Lung (tissue), 12 donors: ENCODE results near the gene TMEM250. TPM values are rescaled to one million over a fixed set of nuclear protein-coding genes. Genes with fewer than 3 reads are reported as not detected.

Experiments used
- ATAC-seq: fragments of 200-7000 bp; cut with Tn5 transposase; one replicate; pipeline ENCODE4 v1.9.1; 2020; ENCODE audit warnings: moderate number of reproducible peaks; ENCODE audit not compliant: insufficient read depth, low FRiP score
- DNase-seq, 3 donors: peaks; one replicate each; pipeline ENCODE4 v3.0.0-alpha.2; 2013 to 2017
- H3K27ac ChIP-seq, 2 donors: one replicate each; pipeline ENCODE4 v1.5.1; 2013; ENCODE audit warnings: mild to moderate bottlenecking in 2 of 2, moderate library complexity in 2 of 2, control low read depth in 1 of 2, inconsistent platforms in 1 of 2, low read depth in 1 of 2, low read length in 1 of 2
- H3K27me3 ChIP-seq, 3 donors: one replicate each; pipeline ENCODE4 v1.5.1; 2013; ENCODE audit warnings: low read length in 2 of 3; ENCODE audit not compliant: control insufficient read depth in 3 of 3, insufficient read depth in 3 of 3
- H3K36me3 ChIP-seq, 4 donors: one replicate each; pipeline ENCODE4 v1.5.1; 2013; ENCODE audit warnings: low read length in 4 of 4, mild to moderate bottlenecking in 1 of 4, moderate library complexity in 1 of 4; ENCODE audit not compliant: control insufficient read depth in 4 of 4, insufficient read depth in 4 of 4
- H3K4me1 ChIP-seq, 5 donors: one replicate each; pipeline ENCODE4 v1.5.1; 2013; ENCODE audit warnings: low read length in 5 of 5, mild to moderate bottlenecking in 2 of 5, moderate library complexity in 1 of 5; ENCODE audit not compliant: control insufficient read depth in 5 of 5, insufficient read depth in 5 of 5
- H3K4me3 ChIP-seq: one replicate; pipeline ENCODE4 v1.5.1; 2013; ENCODE audit warnings: mild to moderate bottlenecking, control low read depth, moderate library complexity
- H3K9ac ChIP-seq, 2 donors: one replicate each; pipeline ENCODE4 v1.5.1; 2013; ENCODE audit warnings: low read length in 2 of 2, control low read depth in 1 of 2; ENCODE audit not compliant: insufficient read depth in 1 of 2
- H3K9me3 ChIP-seq, 4 donors: one replicate each; pipeline ENCODE4 v1.5.1; 2013; ENCODE audit warnings: low read length in 3 of 4, mild to moderate bottlenecking in 1 of 4, moderate library complexity in 1 of 4; ENCODE audit not compliant: control insufficient read depth in 4 of 4, insufficient read depth in 3 of 4
- CTCF ChIP-seq: IDR thresholded peaks from 2 replicates; pipeline ENCODE4 v1.5.1; 2012; ENCODE audit warnings: mild to moderate bottlenecking; ENCODE audit errors: control extremely low read depth, extremely low read depth
- WGBS, 2 donors: extraction: QIAGEN DNeasy Blood & Tissue Kit; methylation state at CpG; one replicate each; pipeline ENCODE4 v1.1.7; 2013; 5-methylcytosine and 5-hydroxymethylcytosine counted together
- polyA plus RNA-seq, 2 donors: library from polyadenylated mRNA; stranded (reverse); fragments of 200-250 nt; gene quantifications; one replicate each; pipeline ENCODE4 v1.2.1, GENCODE V29; 2013
- total RNA-seq, 2 donors: library from RNA; depleted of rRNA in 1 of 2; stranded (reverse); fragments of >200 nt in 1 of 2; gene quantifications; one replicate each; pipeline ENCODE4 v1.2.1, GENCODE V29; 2014 to 2021
- donor health status: control.
- donor health status: control.
- donor health status: Bipolar disorder and iron deficiency.
- donor health status: healthy.
- donor health status: DM: yes; HTN: yes; CAD: no.

Gene TMEM250
- total and polyA plus RNA-seq, 4 donors = 13.0 to 47.9 (median 27.2) TPM

GRCh38 chr9:136153381-136154065, 34.8 kb upstream of the TMEM250 start:
- no peaks in the 10 kb centered on the region for H3K9me3 ChIP-seq
- no peaks in the 10 kb centered on the region for H3K36me3 ChIP-seq
- DNase-seq = no peak
- no peak overlapping the region for H3K9ac ChIP-seq
- no peak for ATAC-seq
- H3K27ac ChIP-seq = no peak overlapping the region
- no peak overlapping the region for H3K4me3 ChIP-seq
- H3K4me1 ChIP-seq = no peaks in the 10 kb centered on the region
- TF ChIP-seq CTCF = no peak
- peaks cover 0 to 9% (median 3%) of the 10 kb centered on the region in 3 donors for H3K27me3 ChIP-seq
- 73 to 85% methylated on average over 24 of the region's 24 CpGs for WGBS, 2 donors

DNA sequence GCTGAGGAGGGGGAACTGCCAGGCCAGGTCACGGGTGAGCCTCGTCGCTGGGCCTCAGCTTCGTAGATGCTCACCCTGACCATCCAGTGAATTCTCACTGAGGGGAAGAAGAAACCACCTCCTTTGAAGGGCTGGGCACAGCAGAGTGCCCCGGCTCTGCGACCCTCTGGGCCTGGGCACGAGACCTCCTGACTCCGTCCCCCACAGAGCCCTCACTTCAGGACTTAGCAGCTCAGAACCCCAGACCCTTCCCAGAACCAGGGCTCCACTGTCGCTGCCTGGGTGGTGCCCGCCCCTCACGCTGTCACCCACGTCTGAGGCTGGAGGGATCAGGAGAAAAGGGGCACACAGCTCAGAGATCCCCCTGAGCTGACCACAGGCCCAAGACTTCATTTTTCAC, 34.3 kb upstream of the TMEM250 start:
- Histone ChIP-seq H3K9me3 (no peaks in the 10 kb centered on the region), H3K36me3 (no peaks in the 10 kb centered on the region), H3K4me1 (peaks cover 0 to 3% (median 0%) of the 10 kb centered on the region in 5 donors), H3K4me3 (no peak overlapping the region), H3K9ac (no peak overlapping the region), H3K27me3 (peaks cover 0 to 9% (median 3%) of the 10 kb centered on the region in 3 donors), H3K27ac (no peak overlapping the region)
- no peak for TF ChIP-seq CTCF
- DNase-seq (no peak), ATAC-seq (no peak)
- WGBS, 2 donors = 91 to 96% methylated on average over 12 of the region's 12 CpGs

DNA sequence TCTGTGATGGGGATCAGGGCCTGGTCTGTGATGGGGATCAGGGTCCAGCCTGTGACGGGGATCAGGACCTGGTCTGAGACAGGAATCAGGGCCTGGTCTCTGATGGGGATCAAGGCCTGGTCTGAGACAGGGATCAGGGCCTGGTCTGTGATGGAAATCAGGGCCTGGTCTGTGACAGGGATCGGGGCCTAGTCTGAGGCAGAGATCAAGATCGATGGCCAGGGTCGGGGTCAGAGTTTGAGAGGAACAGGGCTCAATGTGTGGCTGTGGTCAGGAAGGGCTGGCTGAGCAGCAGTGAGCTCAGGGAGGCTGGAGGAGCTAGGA, 33.8 kb upstream of the TMEM250 start:
- Histone ChIP-seq H3K9ac (no peak overlapping the region), H3K27ac (no peak overlapping the region), H3K27me3 (peaks cover 0 to 9% (median 3%) of the 10 kb centered on the region in 3 donors), H3K9me3 (no peaks in the 10 kb centered on the region), H3K4me1 (peaks cover 0 to 3% (median 0%) of the 10 kb centered on the region in 5 donors), H3K4me3 (no peak overlapping the region), H3K36me3 (no peaks in the 10 kb centered on the region)
- 80 to 81% methylated on average over 4 of the region's 4 CpGs for WGBS, 2 donors
- DNase-seq = no peak
- TF ChIP-seq CTCF = no peak
- no peak for ATAC-seq
